LNCAP (cell line): ENCODE measurements around the gene ASMTL.

Experiments used
- CTCF ChIP-seq: fragments of 450-650 bp; IDR thresholded peaks from 2 replicates; pipeline ENCODE4 v1.5.1; 2017; ENCODE audit warnings: mild to moderate bottlenecking

ASMTL gene

GRCh38 chrX:1368385-1368698, 84.4 kb downstream of the ASMTL start:
- TF ChIP-seq CTCF = no peak

- TF ChIP-seq CTCF = no peak
Observed at GRCh38 chrX:1361910-1362309, 90.8 kb downstream of the ASMTL start.

- no peak for TF ChIP-seq CTCF
Observed at GRCh38 chrX:1361275-1361674, 91.4 kb downstream of the ASMTL start.

GRCh38 chrX:1360171-1360570, 92.5 kb downstream of the ASMTL start:
- TF ChIP-seq CTCF = no peak

GRCh38 chrX:1359477-1359873, 93.2 kb downstream of the ASMTL start:
- TF ChIP-seq CTCF = no peak

- no peak for TF ChIP-seq CTCF
Observed at GRCh38 chrX:1358793-1359476, 93.8 kb downstream of the ASMTL start.

- no peak for TF ChIP-seq CTCF
Observed at GRCh38 chrX:1357993-1358392, 94.7 kb downstream of the ASMTL start.
